ENCODE results near the gene FCMR. TPM values are rescaled to one million over a fixed set of nuclear protein-coding genes. Genes with fewer than 3 reads are reported as not detected.

Gene FCMR
- total RNA-seq, 1 donor from 2014 or later = 0.58 TPM

DNA sequence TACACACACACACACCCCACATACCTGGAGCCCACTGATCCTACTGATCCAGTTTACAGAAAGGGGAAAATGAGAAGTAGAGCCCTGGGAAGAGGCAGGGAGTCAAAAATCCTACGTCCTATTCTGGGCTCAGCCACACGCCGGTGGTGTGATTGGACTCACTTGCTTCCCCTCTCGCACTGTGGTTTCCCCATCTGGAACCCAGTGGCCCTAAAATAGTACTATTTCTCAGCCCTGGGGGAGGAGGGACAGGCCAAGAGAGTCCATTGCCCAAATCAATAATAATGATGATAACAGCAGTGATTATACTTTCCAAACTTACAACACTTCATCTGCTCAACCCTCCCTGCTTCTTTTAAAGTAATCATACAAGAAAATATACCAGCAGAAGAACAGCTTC is 27.5 kb upstream of the FCMR start:
- TF ChIP-seq, protein P1, sequence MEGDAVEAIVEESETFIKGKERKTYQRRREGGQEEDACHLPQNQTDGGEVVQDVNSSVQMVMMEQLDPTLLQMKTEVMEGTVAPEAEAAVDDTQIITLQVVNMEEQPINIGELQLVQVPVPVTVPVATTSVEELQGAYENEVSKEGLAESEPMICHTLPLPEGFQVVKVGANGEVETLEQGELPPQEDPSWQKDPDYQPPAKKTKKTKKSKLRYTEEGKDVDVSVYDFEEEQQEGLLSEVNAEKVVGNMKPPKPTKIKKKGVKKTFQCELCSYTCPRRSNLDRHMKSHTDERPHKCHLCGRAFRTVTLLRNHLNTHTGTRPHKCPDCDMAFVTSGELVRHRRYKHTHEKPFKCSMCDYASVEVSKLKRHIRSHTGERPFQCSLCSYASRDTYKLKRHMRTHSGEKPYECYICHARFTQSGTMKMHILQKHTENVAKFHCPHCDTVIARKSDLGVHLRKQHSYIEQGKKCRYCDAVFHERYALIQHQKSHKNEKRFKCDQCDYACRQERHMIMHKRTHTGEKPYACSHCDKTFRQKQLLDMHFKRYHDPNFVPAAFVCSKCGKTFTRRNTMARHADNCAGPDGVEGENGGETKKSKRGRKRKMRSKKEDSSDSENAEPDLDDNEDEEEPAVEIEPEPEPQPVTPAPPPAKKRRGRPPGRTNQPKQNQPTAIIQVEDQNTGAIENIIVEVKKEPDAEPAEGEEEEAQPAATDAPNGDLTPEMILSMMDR (conservative IDR thresholded peaks at IDR 0.05) = no peak
- Mint-ChIP-seq H3K4me3 (no peak overlapping the region), H3K36me3 (no peaks in the 10 kb centered on the region), H3K27ac (no peak overlapping the region), H3K27me3 (peaks cover 26% of the 10 kb centered on the region), H3K9me3 (no peaks in the 10 kb centered on the region), H3K4me1 (ENCODE audit: unreplicated experiment) (peaks cover 25% of the 10 kb centered on the region)
- no peak for DNase-seq (ENCODE audit: extremely low spot score, unreplicated experiment)

DNA sequence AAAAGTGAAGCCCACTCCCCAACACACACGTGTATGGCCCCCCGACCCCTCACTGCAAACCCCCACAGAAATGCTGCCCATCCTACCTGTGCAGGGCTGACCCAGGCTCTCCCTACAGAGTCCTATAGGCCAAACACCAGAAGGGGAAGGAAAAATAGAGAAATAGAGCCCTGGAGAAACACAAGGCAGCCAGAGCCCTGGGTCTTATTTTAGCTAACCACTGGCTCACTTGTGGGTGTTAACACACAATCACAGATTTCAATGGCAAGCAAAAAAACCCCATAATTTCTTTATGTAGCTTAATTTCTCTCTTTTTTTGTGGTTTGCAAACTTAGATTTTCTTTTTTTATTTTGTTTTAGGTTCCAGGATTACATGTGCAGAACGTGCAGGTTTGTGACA is 25.5 kb upstream of the FCMR start:
- DNase-seq (ENCODE audit: extremely low spot score, unreplicated experiment) = no peak
- TF ChIP-seq, protein P1 (conservative IDR thresholded peaks at IDR 0.05) = no peak
- no peaks in the 10 kb centered on the region for H3K36me3 Mint-ChIP-seq
- peaks cover 29% of the 10 kb centered on the region for H3K27me3 Mint-ChIP-seq
- H3K4me1 Mint-ChIP-seq (ENCODE audit: unreplicated experiment) = peaks cover 20% of the 10 kb centered on the region
- H3K9me3 Mint-ChIP-seq = no peaks in the 10 kb centered on the region
- H3K4me3 Mint-ChIP-seq = no peak overlapping the region
- no peak overlapping the region for H3K27ac Mint-ChIP-seq

DNA sequence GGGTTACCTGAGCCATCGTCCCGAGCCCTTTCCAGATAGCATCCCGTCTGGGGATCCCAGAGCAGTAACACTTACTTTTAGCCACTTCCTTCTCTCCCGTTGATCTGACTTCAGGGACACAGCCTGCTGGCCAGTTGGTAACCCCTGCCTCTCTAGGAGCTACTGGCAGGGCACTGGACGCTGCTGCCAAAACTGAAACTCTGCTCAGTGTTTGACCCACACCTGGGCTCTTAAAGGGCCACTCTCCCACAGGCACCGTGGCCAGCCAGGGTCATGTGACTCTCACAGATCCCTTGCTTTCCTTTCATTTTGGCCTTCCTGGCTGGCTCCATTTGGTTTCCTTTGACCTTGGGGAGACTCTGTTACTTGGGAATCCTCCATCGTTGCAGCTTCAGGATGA is 24.5 kb upstream of the FCMR start, which contains the start of gene PIGR:
TSS of gene PIGR (minus strand) at position 206 of the 400 bp plus-strand sequence. CDS start 5,935 bp downstream, outside the sequence.
- H3K27me3 Mint-ChIP-seq = peaks cover 29% of the 10 kb centered on the region
- no peak for DNase-seq (ENCODE audit: extremely low spot score, unreplicated experiment)
- no peaks in the 10 kb centered on the region for H3K9me3 Mint-ChIP-seq
- no peak within 1 kb of the TSS for H3K4me3 Mint-ChIP-seq
- no peaks in the 10 kb centered on the region for H3K36me3 Mint-ChIP-seq
- no peak within 1 kb of the TSS for H3K27ac Mint-ChIP-seq
- TF ChIP-seq, protein P1 (conservative IDR thresholded peaks at IDR 0.05) = no peak
- H3K4me1 Mint-ChIP-seq (ENCODE audit: unreplicated experiment) = peaks cover 12% of the 10 kb centered on the region

DNA sequence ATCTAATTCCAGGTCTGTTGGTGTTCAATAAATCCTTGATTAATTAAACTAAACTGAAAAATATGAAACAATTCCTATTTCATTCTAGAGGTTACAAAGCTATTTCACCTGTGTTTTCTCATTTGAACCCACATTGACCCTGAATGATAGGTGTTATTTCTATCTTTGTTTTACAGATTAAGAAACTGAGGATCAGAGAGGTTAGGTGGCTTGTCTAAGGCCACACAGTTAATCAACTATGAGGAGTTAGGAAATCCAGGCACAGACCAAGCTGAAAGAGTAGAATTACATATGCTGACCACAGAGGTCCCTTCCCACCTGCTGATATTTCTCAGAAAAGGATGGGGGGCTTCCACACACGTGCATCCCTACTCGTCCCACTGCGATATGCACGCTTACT is 24.0 kb upstream of the FCMR start:
- Mint-ChIP-seq H3K4me1 (ENCODE audit: unreplicated experiment) (peaks cover 11% of the 10 kb centered on the region), H3K4me3 (no peak overlapping the region), H3K27me3 (peaks cover 29% of the 10 kb centered on the region), H3K36me3 (no peaks in the 10 kb centered on the region), H3K27ac (no peak overlapping the region), H3K9me3 (no peaks in the 10 kb centered on the region)
- DNase-seq (ENCODE audit: extremely low spot score, unreplicated experiment) = no peak
- TF ChIP-seq, protein P1 (conservative IDR thresholded peaks at IDR 0.05) = no peak

DNA sequence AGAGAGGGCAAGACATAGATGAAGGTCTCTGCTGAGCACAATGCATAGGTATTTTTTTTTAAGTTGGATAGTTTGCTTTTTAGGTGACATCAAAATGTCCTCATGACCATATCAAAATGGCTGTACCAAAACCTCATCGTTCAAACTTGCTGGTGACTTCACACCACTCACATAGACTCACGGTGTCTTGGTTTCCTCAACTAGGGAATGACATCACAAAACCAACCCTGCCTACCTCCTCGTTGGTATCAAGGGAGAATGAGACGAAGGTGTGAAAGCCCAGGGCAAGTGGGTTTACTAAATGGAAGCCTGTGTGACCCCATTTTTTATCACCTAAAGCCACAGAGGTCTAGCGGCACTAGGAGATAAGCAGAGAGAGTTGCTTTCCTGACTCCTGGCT is 23.0 kb upstream of the FCMR start:
- no peaks in the 10 kb centered on the region for H3K36me3 Mint-ChIP-seq
- DNase-seq (ENCODE audit: extremely low spot score, unreplicated experiment) = no peak
- peaks cover 29% of the 10 kb centered on the region for H3K27me3 Mint-ChIP-seq
- H3K9me3 Mint-ChIP-seq = no peaks in the 10 kb centered on the region
- H3K4me3 Mint-ChIP-seq = no peak overlapping the region
- TF ChIP-seq, protein P1 (conservative IDR thresholded peaks at IDR 0.05) = no peak
- H3K4me1 Mint-ChIP-seq (ENCODE audit: unreplicated experiment) = peaks cover 11% of the 10 kb centered on the region
- no peak overlapping the region for H3K27ac Mint-ChIP-seq
